ENCODE measurements around the gene NHERF2.
A peak's percentile ranks its signal among the peaks of the same experiment; 100 is the strongest.

NHERF2 gene
- total RNA-seq, result 1.1 to 2.5 (median 1.7) reads per million in 3 experiments

GRCh38 chr16:2026461-2027023, at the start of gene NHERF2:
NHERF2 (plus strand) TSS chr16:2026902; CDS start chr16:2027006, 104 bp downstream.
- DNase-seq, result no peak

DNA sequence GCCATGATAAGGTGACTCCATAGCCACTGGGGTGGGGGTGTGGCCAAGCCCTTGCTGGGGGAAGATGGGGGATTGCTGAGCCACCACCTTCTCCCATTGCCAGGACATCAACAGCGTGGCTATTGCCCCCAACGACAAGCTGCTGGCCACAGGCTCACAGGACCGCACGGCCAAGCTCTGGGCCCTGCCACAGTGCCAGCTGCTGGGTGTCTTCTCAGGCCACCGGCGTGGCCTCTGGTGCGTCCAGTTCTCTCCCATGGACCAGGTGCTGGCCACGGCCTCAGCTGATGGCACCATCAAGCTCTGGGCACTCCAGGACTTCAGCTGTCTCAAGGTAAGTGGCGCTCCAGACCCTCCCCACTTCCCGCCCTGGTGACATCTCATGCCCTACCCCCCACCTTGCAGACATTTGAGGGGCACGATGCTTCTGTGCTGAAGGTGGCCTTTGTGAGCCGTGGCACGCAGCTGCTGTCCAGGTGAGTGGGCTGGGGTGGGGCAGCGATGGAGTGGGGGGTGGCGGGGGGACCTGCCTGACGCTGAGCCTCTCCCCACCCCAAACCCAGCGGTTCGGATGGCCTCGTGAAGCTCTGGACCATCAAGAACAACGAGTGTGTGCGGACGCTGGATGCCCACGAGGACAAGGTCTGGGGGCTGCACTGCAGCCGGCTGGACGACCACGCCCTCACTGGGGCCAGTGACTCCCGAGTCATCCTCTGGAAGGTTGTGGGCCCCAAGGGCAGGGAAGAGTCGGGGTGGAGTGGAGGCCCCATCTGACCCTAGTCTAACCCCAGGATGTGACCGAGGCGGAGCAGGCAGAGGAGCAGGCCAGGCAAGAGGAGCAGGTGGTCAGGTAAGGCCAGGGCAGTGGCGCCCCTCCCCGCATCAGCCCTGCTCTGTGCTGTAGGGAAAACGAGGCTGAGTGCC, 49.5 kb upstream of the NHERF2 start:
- DNase-seq, result no peak

DNA sequence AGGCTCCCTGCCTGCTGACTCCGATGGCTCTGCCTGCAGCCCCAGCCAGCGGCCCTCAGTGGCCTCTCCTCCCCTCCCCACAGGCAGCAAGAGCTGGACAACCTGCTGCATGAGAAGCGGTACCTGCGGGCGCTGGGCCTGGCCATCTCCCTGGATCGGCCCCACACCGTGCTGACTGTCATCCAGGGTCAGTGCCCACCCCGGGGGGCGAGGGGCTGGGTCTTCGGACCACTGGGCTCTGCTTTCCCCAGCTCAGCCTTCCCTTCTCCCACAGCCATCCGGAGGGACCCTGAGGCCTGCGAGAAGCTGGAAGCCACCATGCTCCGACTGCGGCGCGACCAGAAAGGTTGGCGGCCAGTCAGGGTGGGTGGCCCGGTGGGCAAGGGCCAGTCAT, 48.8 kb upstream of the NHERF2 start:
- DNase-seq, result no peak

DNA sequence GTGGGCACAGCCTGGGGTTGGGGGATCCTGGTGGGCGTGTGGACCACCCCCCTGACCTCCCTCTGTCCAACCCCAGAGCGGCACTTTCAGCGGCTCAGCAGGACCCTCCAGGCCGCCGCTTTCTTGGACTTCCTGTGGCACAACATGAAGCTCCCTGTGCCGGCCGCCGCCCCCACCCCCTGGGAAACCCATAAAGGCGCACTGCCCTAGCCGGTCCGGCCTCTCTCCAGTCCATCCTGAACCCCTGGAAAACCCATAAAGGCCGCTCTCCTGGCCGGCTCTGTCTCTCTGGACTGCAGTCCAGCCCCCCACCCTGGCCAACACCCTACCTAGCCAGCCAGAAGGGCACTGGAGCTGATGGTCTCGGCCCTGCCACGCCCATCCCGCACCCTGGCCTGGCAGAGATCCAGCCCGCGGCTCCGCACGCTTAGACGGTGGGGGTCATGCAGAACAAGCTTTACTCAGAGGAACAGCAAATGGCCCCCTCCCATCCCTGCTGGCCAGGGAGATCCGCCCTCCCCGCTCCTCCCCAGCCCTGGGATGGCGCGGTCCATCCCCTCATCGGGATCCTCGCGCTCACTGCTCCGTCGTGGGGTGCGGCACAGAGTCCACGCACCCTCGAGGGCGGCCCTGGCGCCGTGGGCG, 48.1 kb upstream of the NHERF2 start:
- DNase-seq, result no peak

DNA sequence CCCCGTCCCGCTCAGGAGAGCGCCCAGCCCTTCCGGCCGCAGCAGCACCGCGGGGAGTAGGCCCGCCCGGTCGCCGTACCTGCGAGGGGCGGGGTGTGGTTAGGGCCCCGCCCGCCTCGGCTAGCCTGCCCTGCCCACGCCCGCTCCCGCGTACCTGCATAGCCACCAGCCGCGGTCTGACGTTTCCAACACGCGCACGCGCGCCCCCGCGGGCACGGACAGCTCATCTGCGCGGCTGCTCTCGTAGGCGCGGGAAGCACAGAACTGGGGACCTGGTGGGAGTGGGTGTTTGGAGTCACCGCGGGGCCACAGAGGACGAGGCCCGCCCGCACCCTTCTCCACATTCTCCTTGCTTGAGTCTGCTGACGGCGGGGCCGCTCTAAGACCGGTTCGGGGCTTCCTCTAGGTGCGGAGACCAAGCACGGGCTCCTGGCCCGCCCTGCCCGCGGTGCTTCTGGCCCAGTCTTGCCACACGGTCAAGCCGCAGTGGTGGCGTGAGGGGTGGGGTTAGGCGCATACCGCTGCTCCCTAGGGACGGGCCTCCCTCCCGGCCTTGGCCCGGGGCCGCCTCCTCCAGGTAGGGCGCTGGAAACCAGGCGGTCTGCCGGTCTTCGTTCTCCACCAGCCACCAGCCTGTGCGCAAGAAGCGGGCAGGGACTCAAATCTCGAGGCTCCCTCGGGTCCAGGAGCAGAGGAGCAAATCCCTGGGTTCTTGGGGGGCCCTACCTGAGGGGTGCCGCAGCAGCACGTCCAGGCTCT, 47.3 kb upstream of the NHERF2 start:
- no peak for DNase-seq

DNA sequence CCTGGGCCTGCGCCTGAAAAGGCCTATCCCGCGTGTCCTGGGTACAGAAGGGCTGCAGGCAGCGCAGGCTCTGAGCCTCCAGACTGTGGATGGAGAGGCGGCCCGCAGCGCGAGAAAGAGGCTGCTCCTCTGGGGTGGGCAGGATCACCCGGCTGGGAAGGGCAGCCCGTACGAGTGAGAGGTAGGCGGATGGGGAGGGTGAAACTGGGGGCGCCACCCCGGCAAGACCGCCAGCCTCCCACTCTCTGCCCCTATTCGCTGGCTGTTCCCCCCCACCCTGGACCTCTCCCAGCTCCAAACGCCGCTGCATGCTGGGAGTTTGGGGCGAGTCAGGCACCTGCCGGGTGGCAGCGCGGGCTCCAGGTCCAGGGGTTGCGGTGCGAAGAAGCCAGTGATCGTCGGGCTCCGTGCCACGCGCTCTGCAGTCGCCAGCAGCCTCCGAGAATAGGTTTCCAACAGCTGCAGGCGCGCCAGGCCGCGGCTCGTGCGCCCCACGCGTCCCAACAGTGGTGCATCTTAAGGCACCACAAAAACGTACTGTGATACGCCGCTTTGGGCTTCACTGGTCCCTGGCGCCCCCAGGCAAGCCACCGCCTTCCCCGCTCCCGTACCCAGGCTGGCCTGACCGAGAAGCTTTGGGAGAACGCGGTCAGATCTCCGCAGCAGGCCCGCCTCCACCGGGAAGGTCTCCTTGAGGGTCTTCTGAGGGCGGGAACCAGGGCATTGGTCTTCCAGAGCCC, 46.5 kb upstream of the NHERF2 start:
- DNase-seq, result no peak

DNA sequence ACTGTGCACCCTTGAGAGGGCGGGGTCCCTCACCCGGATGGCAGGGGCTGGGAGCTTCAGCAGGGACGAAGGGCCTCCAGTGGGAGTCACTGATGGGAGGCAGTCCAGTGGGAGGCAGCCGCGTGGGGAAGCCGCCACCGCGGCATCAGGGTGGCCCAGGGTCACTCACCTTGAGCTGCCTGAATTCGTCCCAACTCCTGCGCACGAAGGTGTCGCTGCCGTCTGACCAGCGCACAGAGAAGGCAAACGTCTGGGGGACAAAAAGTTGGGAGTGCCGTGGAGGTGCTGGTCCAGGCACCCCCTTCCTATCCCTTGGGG, 46.0 kb upstream of the NHERF2 start:
- no peak for DNase-seq

- no peak for DNase-seq
Observed at GRCh38 chr16:1981398-1981836, 45.3 kb upstream of the NHERF2 start, which contains the start of gene NOXO1. NOXO1 (minus strand) TSS chr16:1981469; CDS start chr16:1981179, 290 bp downstream.

DNA sequence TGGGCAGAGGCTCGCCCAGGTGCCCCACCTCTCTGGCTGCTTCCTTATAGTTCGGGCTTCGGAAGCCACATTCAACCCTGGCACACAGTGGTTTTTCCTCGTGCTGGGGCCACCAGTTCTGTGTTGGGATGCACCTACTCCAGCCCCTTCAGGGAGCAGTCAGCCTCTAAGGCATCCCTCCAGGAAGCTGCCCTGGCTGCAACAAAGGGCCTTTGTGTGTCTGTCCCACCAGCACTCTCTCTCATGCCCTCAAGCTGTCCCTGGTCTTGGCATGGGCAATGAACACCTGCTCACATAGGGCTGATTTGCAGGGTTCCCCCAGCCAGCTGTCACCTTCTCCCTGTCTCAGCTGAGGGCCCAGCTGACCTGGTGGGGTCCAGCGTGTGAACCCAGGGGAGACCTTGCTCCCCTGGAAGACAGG, 44.7 kb upstream of the NHERF2 start:
- no peak for DNase-seq

GRCh38 chr16:1982991-1983543, 43.6 kb upstream of the NHERF2 start:
- no peak for DNase-seq

GRCh38 chr16:1983544-1984346, 43.0 kb upstream of the NHERF2 start, which contains the start of gene GFER:
GFER (plus strand) TSS chr16:1984193; CDS start chr16:1984219, 26 bp downstream.
- DNase-seq, result peak; percentile 52

DNA sequence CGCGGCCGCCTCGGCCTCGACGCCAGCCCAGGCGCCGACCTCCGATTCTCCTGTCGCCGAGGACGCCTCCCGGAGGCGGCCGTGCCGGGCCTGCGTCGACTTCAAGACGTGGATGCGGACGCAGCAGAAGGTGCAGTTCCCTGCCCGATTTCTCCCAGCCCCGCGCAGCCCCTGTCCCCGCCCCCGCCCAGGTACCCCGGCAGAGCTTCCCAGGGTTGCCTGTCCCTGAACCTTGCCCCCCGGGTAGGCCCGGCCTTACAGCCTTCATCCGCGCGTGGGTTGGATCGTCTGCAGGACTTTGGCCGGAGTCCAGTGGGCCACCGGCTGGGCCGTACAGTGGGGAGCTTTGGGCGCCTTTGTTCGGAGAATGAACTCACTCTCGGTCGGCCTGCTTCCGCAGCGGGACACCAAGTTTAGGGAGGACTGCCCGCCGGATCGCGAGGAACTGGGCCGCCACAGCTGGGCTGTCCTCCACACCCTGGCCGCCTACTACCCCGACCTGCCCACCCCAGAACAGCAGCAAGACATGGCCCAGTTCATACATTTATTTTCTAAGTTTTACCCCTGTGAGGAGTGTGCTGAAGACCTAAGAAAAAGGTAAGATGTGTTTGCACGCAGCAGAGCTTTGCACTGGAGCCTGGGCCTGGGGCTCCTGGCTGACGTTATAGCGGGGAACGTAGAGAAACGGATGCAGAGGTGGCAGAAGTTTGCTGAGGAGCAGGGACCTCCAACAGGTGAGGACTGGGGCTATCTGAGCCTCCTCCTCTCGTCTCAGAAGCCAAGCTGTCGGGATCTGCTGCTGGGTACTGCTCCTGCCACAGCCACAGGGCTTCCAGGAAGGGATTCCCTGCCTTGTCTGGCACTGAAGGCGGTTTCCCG, 42.1 kb upstream of the NHERF2 start:
- no peak for DNase-seq

GRCh38 chr16:1985466-1986150, 41.1 kb upstream of the NHERF2 start:
- DNase-seq, result no peak

- no peak for DNase-seq
Observed at GRCh38 chr16:1987198-1987597, 39.5 kb upstream of the NHERF2 start.

GRCh38 chr16:1989209-1990100, 37.2 kb upstream of the NHERF2 start, which contains the start of gene SYNGR3:
SYNGR3 (plus strand) TSS chr16:1989970; CDS start chr16:1990103, 133 bp downstream.
- DNase-seq, result no peak

- DNase-seq, result no peak
Observed at GRCh38 chr16:1990101-1990350, 36.7 kb upstream of the NHERF2 start.

DNA sequence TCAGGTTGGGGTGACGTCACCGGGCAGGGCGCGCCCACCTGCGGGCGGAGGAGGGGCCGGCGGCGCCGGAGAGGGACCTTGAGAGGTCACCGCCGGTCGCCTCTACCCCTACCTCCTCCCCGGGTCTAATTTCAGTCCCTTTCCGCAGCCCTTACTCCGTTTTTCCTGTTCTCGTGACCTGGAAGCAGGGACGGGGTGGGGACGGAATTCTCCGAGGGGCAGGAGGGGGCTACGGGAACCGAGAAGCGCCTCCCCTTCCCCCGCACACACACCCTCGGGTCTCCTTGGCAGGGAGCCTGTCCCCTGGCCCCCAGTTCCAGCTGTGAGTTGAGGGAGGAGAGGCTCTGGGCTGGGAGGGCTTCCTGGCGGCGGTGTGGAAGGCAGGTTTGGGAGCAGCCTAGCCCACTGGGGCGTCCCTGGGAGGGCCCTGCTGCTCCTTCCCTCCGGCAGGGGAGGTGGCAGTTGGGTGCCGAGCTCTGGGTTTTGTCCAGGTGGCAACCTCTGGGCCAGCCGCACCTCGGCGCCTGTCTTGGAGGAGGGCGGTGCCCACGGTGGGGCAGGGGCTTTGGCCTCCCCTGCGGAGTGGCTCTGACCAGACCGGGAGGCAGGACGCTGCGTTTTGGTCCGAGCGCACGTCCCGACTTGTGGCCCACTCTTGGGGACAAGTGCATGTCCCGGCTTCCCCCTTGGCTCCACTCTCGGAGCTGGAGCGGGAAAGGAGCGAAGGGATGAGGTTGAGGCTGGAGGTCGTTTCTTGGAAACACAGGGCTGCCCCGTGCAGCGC, 36.2 kb upstream of the NHERF2 start:
- no peak for DNase-seq
